ENCODE measurements around the gene GNB5. TPM values are rescaled to one million over a fixed set of nuclear protein-coding genes. Genes with fewer than 3 reads are reported as not detected.

The GNB5 gene
- total RNA-seq, 2 donors from 2014 or later = 19.5 to 21.9 TPM

DNA sequence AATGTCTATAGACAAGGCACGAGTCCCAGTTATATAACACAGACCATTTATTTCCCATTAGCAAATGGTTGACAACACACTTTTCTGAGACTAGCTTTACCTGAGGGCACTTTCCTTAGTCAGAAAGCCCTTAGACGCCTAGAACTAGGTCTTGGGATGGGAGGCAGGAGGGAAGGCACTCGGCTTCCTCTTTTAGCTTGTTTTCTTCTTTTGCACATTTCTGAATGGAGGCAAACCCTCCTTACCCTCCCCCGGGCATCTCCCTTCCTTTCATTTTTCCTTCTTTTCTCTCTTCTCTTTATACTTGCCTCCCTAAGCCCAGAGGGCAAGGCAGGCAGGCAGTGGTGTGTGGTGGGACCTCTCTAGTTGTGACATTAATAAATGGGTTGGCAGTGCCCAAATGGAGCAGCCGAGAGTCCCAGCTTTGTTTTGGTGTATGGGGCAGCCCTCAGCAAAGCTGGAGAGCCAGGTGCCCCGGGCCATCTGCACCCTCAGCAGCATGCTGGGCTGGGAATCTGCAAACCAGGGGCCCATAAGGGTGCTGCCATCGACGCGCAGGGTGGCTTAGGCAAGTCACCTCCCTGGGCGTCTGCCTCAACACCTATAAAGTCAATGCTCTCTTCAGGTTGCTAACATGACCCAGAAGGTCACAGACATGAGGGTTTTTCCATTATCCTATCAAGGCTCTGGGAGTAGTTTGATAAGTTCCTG, 57.5 kb downstream of the GNB5 start:
- Mint-ChIP-seq H3K4me1 (peaks cover 6% of the 10 kb centered on the region), H3K36me3 (ENCODE audit: low read depth) (peaks cover 28% of the 10 kb centered on the region), H3K27ac (no peak overlapping the region), H3K9me3 (no peaks in the 10 kb centered on the region), H3K27me3 (no peaks in the 10 kb centered on the region), H3K4me3 (no peak overlapping the region)
- ATAC-seq (replicated peaks) = no peak

DNA sequence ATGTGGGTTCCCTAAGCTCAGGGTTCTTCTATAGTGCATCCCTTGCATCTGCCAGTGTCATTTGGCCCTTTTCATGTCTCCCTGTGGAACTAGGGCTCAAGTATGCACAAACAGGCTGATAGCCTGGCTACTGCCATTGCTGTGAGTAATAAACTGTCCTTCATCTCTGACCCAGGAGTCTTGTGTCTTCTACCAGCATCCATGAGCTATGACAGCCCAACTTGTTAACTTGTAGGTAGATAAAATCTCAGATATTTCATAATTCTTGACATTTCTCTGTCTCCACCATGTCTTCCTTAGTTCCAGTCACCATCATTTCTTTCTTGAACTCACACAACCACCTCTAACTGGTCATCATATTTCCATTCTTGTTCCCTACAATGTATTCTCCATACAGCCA, 59.1 kb downstream of the GNB5 start:
- Mint-ChIP-seq H3K9me3 (no peaks in the 10 kb centered on the region), H3K4me3 (no peak overlapping the region), H3K27ac (no peak overlapping the region), H3K36me3 (ENCODE audit: low read depth) (peaks cover 40% of the 10 kb centered on the region), H3K4me1 (peaks cover 2% of the 10 kb centered on the region), H3K27me3 (no peaks in the 10 kb centered on the region)
- ATAC-seq (replicated peaks) = no peak

GRCh38 chr15:52128568-52128967, 62.6 kb downstream of the GNB5 start:
- Mint-ChIP-seq H3K9me3 (no peaks in the 10 kb centered on the region), H3K36me3 (ENCODE audit: low read depth) (peaks cover 56% of the 10 kb centered on the region), H3K27me3 (no peaks in the 10 kb centered on the region), H3K27ac (no peak overlapping the region), H3K4me3 (no peak overlapping the region), H3K4me1 (no peaks in the 10 kb centered on the region)
- ATAC-seq (replicated peaks) = no peak

DNA sequence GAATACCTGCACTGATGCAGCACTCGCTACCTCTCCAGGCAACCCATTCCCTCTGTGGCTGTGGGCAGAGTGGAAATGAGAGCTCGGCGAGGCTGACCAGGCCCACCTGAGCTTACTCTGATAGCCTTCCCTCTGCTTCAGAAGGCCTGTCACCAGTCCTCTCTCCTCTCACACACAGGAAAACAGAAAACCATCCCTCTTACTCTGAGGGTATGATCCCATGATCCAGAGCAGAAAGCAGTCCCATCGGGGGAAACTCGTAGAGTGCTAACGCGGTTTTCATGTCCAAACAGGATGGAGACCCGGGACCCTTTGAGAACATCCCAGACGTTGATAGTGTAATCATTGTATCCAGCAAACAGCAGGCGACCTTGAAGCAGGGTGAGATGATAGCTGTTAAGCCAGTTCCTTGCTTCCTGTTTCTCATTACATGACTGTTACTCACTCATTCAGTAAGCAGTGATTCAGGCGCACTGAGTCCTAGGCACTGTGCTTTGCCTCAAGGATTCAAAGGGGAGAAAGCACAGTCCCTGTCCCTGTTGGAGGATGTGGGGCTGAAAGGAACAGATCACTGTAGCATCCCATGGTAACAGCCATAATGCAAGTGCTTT, 66.8 kb downstream of the GNB5 start:
- Mint-ChIP-seq H3K27ac (peak overlapping the region; percentile 44), H3K9me3 (no peaks in the 10 kb centered on the region), H3K27me3 (no peaks in the 10 kb centered on the region), H3K4me1 (no peaks in the 10 kb centered on the region), H3K4me3 (no peak overlapping the region), H3K36me3 (ENCODE audit: low read depth) (peaks cover 42% of the 10 kb centered on the region)
- peak; percentile 91 for ATAC-seq (replicated peaks)

DNA sequence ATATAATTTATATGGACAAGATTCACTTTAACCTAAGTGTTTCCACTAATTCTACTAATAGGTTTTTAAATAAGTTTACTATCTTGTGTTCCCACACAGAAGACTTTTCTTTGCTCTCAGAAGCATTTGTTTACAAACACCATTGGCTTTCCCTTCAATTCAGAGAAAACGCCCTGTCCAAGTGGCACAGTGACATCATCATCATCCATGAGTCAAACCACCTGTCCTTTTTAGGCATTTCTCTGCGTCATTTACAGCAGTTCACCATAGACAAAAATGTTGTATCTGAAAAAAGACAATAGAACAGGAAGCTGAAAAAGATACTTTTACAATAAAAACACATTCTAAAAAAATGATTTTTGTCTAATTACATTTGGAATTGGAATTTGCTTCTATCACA, 69.3 kb downstream of the GNB5 start:
- Mint-ChIP-seq H3K27ac (no peak overlapping the region), H3K4me1 (no peaks in the 10 kb centered on the region), H3K27me3 (no peaks in the 10 kb centered on the region), H3K4me3 (no peak overlapping the region), H3K9me3 (no peaks in the 10 kb centered on the region), H3K36me3 (ENCODE audit: low read depth) (peaks cover 29% of the 10 kb centered on the region)
- no peak for ATAC-seq (replicated peaks)

DNA sequence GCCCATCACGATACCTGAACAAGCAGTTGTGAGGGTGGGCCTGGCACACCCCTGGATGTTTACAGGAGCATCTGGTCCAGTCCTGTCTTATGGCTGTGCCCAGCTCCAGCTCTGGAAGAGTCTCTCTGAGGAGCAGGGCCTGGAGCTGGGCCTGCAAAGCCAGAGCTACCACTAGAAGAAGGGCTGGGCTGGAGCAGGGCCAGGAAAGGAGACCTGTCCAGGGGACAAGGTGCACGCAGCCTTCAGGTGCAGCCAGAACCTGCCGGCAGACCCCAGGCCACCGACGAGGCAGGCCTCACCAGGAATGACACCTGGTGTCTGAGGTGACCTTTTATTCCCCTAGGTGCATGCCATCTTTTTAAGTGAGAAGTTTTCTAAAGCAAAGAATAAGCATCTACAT, 70.2 kb downstream of the GNB5 start:
- ATAC-seq (replicated peaks) = no peak
- no peaks in the 10 kb centered on the region for H3K27me3 Mint-ChIP-seq
- peaks cover 28% of the 10 kb centered on the region for H3K36me3 Mint-ChIP-seq (ENCODE audit: low read depth)
- no peaks in the 10 kb centered on the region for H3K4me1 Mint-ChIP-seq
- H3K4me3 Mint-ChIP-seq = no peak overlapping the region
- H3K9me3 Mint-ChIP-seq = no peaks in the 10 kb centered on the region
- H3K27ac Mint-ChIP-seq = no peak overlapping the region

DNA sequence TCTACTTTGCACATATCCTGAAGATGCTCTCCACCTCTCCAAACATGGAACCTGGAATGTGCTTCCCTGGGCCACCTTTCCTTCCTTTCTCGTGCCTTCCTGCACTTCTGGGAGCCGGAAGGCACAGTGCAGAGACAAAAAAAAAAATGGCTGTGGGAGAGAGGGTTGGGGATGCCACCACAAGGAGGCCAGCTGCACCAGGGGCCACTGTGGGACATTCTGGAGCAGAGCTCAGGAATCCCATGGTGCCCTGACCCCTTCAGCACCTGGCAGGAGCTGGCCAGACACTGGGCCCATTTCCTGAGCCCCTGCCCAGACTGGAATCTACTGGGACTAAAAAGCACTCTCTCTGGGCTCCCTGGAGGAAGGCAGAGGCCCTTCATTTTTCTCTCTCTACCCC, 70.7 kb downstream of the GNB5 start:
- no peaks in the 10 kb centered on the region for H3K9me3 Mint-ChIP-seq
- H3K27ac Mint-ChIP-seq = no peak overlapping the region
- H3K27me3 Mint-ChIP-seq = no peaks in the 10 kb centered on the region
- peaks cover 23% of the 10 kb centered on the region for H3K36me3 Mint-ChIP-seq (ENCODE audit: low read depth)
- H3K4me1 Mint-ChIP-seq = no peaks in the 10 kb centered on the region
- H3K4me3 Mint-ChIP-seq = no peak overlapping the region
- no peak for ATAC-seq (replicated peaks)

- H3K4me1 Mint-ChIP-seq = no peaks in the 10 kb centered on the region
- no peak overlapping the region for H3K27ac Mint-ChIP-seq
- H3K4me3 Mint-ChIP-seq = no peak overlapping the region
- no peaks in the 10 kb centered on the region for H3K9me3 Mint-ChIP-seq
- H3K36me3 Mint-ChIP-seq (ENCODE audit: low read depth) = peaks cover 12% of the 10 kb centered on the region
- no peak for ATAC-seq (replicated peaks)
- no peaks in the 10 kb centered on the region for H3K27me3 Mint-ChIP-seq
Measured at GRCh38 chr15:52118969-52119749, 72.0 kb downstream of the GNB5 start.

DNA sequence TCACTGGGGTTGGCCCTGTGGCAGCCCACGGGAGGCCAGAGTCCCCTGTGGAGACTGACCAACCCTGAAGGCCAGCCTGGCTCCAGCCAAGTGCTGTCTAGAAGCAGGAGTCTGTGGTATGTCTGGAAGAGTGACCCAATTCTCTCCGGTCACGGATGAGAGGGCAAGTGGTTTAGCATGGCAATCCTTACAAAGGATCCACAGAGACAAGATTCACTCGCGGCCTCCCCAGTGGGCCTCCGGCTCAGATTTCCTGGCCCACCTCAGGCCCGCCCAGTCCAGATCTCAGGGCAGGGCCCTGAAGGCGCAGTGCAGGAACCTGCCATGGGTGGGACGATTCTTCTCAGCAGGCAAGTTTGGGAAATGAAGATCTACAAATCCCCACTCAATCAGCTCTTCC, 73.6 kb downstream of the GNB5 start:
- Mint-ChIP-seq H3K4me3 (no peak overlapping the region), H3K27ac (no peak overlapping the region), H3K36me3 (ENCODE audit: low read depth) (no peaks in the 10 kb centered on the region), H3K27me3 (no peaks in the 10 kb centered on the region), H3K4me1 (no peaks in the 10 kb centered on the region), H3K9me3 (no peaks in the 10 kb centered on the region)
- ATAC-seq (replicated peaks) = no peak

DNA sequence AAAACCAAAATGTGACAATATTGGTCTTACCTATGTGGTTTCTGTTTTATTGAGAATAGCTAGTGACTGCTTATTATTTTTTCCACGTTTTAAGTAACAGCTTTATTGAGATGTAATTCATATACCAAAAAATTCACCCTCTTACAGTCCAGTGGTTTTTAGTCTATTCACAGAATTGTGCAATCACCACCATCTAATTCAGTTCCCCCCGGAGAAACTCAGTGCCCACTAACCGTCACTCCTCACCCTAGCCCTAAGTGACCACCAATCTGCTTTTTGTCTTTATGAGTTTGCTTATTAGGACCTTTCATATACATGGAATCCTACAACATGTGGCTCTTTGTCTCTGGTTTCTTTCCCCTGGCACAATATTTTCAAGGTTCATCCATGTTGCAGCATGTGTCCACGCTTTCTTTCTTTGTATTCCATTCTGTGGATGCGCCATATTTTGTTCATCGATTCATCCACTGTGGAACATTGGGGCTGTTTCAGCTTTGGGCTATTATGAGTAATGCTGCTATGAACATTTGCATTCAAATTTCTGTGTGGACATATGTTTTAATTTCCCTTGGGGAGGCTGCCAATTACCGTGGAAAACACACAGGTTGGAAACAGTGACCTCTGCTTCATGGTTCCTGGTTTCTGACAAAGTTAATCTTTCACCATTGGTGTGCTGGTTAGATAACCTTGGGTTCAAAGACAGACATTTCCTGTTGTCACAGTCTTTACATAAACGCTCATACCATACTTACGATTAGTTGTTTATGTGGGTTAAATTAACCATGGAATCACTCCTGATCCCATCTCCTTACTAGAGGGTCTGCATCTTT, 75.4 kb downstream of the GNB5 start:
- H3K4me3 Mint-ChIP-seq = no peak overlapping the region
- no peaks in the 10 kb centered on the region for H3K9me3 Mint-ChIP-seq
- H3K27ac Mint-ChIP-seq = no peak overlapping the region
- ATAC-seq (replicated peaks) = no peak
- no peaks in the 10 kb centered on the region for H3K4me1 Mint-ChIP-seq
- peaks cover 4% of the 10 kb centered on the region for H3K27me3 Mint-ChIP-seq
- H3K36me3 Mint-ChIP-seq (ENCODE audit: low read depth) = no peaks in the 10 kb centered on the region

GRCh38 chr15:52114261-52115055, 76.7 kb downstream of the GNB5 start:
- no peaks in the 10 kb centered on the region for H3K36me3 Mint-ChIP-seq (ENCODE audit: low read depth)
- no peak overlapping the region for H3K27ac Mint-ChIP-seq
- H3K4me1 Mint-ChIP-seq = no peaks in the 10 kb centered on the region
- H3K27me3 Mint-ChIP-seq = peaks cover 11% of the 10 kb centered on the region
- H3K9me3 Mint-ChIP-seq = no peaks in the 10 kb centered on the region
- no peak overlapping the region for H3K4me3 Mint-ChIP-seq
- no peak for ATAC-seq (replicated peaks)

- Mint-ChIP-seq H3K27ac (no peak overlapping the region), H3K9me3 (no peaks in the 10 kb centered on the region), H3K36me3 (ENCODE audit: low read depth) (no peaks in the 10 kb centered on the region), H3K4me3 (no peak overlapping the region), H3K27me3 (peaks cover 15% of the 10 kb centered on the region), H3K4me1 (no peaks in the 10 kb centered on the region)
- no peak for ATAC-seq (replicated peaks)
Measured at GRCh38 chr15:52113708-52114107, 77.5 kb downstream of the GNB5 start.

DNA sequence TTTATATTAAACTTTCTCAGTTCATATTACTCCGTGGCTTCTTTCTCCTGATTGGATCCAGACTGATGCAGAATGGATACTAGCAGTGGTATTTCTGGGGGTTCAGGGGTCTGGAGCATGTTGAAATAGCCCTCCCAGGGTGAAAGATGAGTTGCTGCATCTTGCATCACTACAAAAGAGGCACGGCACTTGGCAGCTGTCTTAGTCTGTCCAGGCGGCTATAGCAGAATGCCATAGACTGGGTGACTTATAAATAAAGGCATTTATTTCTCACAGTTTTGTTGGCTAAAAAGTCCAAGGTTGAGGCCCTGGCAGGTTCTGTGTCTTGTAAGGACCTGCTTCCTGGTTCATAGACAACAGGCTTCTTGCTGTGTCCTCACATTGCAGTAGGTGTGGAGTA, 78.0 kb downstream of the GNB5 start:
- H3K27me3 Mint-ChIP-seq = peaks cover 16% of the 10 kb centered on the region
- no peaks in the 10 kb centered on the region for H3K4me1 Mint-ChIP-seq
- H3K4me3 Mint-ChIP-seq = peak overlapping the region; percentile 45
- H3K9me3 Mint-ChIP-seq = no peaks in the 10 kb centered on the region
- H3K27ac Mint-ChIP-seq = no peak overlapping the region
- ATAC-seq (replicated peaks) = no peak
- no peaks in the 10 kb centered on the region for H3K36me3 Mint-ChIP-seq (ENCODE audit: low read depth)
